NCI-H524 (cell line): ENCODE results near the gene EXOC4.

ENCODE experiments used
- DNase-seq, 2 experiments: peaks; one replicate each; lab custom pipeline; 2025; lab: John Stamatoyannopoulos, UW

EXOC4 gene

DNA sequence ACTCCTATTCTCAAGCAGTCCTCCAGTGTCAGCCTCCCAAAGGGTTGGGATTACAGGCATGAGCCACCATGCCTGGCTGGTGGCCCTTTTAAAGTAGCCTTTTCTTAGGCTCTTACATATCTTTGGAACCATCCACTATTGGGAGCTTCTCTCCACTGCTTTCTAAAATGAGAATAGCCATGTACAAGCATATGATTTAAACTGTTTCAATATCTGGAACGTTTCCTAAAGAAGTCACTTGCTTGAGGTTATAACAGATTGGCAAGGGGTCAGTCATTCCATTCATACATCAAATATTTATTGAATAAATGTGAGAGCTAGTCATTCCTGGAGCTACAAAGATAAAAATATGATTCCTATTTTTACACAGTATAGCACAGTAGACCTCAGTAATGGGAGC, 776.9 kb downstream of the EXOC4 start:
- no peak for DNase-seq

DNA sequence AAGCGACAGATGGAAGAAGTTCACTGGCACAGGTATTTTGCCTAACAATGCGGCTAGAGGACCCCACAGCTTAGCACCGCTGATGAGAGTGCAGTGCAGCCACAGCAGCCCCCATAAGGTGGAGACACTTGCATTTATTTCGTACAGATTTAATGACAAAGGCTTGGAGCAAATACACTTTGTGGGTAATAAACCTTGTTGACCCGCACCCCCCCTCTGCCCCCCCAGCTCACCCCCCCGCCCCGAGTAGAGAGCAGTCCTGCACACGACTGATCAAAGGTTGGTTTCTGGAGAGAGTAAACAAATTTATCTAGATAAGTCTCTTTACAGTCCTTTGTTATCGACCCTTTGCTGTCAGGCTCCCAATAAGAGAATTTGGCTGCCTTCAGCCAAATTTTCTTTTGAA, 777.6 kb downstream of the EXOC4 start:
- no peak for DNase-seq

DNA sequence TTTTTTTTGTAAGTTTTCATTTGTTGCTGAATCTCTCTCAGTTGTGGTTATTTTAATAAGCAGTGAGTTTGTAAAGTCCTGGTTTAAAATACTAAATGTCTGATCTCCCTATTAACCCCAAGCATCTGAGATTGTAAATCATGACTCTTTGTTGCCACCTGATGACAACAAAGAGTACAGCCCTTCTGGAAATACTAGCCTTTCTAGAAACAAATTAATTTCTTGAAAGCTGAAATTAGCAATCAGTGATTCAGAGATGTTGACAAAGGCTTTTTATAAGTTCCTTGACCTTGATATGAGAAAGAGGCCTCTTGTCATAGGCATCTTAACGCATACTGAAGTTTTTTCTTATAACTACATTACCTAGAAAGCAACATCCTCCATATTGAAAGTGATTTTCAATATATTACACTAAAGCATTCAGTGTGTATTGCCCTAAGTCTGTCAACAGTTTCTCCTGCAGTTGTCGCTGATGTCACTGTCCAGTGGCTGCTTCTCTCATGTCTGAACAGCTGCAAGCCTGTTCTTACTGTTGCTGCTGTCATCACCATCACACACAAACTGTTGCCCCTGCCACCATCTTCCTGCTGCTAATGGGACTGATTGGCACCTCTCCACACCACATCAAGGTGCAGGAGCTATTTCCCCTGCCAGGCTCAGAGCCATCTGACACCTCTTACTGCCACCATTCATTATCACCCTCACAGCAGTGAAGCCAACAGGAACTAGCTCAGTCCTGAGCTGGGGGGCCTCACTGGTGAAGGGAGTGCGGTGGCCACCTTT, 779.1 kb downstream of the EXOC4 start:
- peak in 1 of 2 experiments; percentile 12 for DNase-seq

DNA sequence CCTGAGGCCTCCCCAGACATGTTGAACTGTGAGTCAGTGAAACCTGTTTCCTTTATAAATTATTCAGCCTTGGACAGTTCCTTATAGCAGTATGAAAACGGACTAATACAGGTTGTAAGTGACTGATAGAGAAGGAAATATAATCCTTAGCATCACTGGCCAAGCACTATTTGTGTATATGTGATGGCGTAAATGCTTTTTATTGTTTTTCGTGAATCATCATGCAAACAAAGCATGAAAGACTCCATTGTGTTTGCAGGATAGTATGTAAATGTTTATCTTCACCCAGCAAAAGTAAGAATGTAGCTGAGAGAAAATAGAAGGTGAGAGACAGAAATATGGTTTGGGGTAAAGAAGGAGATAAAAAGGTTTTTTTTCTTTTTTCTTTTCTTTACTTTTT, 781.8 kb downstream of the EXOC4 start:
- DNase-seq = no peak

DNA sequence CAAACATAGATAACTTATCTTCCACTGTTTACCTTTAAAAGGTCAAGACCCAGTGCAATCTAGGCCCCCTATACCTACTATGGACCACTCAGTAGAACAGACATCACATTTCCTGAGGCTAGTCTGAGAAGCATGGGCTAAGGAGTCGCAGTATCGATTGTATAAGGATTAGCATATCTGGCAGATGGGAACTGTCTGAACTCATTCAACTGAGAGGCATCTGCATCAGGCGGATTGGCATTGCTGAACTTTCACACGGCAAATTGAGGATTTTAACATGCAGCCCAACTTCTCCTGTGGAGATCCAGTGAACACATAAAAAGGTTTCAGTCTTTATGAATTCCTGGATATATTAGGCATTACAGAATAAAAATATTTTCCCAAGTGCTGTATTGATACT, 785.1 kb downstream of the EXOC4 start:
- DNase-seq = peak; percentile 4 to 57

DNA sequence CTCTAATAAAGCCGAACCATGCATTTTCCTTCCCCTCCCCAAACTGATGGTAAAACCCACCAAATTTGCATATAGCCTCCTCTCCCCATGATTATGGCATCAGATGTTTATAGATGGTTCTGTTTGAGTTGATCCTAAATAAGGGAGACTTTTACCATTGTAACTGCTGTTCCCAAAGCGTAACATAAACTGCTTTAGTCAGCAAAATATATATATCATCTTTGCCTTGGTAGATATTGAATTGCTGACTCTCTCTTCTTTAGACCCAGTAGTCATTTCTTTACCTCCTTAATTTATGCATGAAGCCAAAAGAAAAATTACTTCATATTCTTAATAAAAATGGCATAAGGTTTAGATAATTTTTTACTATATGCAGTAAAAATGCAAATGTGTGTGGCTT, 788.1 kb downstream of the EXOC4 start:
- no peak for DNase-seq

DNA sequence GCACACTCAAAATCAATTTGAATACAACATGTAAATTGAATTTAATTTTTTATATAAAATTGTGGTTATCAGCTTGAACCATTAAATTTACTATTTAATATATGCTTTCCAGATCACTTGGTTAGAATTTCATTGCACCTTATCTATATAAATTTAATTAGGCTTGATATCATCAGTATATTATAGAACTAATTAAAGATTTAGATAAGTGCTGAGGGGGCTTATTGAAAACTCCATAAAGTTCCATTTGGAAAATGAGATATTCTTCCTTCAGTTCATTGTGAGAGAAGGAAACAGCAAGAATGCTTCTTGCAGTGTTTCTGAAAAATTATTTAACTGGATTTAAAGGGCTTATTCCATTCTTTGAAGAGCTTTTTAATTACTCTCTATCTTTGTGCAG, 788.6 kb downstream of the EXOC4 start:
- no peak for DNase-seq

DNA sequence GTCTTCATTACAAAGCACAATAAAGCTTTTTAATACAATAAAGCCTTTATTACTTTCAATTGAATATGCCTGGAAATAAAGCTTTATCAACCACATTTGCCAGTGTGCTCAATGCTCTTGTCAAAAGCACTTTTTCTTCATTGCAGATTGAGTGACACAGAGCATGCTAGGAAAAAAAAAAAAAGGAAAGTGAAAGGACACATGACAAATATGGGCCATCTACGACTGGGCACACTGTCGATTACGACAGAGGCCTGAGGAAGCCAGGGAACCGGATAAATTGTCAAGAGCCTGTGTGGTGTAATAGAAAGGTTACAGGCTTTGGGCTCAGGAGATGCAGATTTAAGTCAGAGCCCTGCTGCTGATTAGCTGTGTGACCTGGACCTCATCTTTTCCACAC, 789.4 kb downstream of the EXOC4 start:
- no peak for DNase-seq

DNA sequence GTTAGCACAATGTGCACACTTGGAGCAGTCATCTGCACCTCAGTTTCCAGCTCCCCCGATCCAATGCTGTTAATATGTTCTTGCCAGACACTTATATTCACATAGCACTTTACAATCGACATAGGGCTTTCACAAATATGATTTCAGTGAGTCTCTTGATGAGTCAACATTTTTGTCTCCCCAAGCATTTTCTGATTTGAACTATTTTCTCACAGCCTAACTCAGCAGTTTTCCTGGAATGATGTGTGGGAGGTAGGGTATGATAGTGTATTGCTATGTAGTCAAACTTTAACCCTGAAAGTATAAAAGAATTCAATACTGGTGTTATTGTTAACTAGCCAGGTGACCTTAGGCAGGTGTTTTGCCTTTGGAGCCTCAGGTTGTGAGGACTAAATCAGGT, 791.8 kb downstream of the EXOC4 start:
- DNase-seq = no peak

DNA sequence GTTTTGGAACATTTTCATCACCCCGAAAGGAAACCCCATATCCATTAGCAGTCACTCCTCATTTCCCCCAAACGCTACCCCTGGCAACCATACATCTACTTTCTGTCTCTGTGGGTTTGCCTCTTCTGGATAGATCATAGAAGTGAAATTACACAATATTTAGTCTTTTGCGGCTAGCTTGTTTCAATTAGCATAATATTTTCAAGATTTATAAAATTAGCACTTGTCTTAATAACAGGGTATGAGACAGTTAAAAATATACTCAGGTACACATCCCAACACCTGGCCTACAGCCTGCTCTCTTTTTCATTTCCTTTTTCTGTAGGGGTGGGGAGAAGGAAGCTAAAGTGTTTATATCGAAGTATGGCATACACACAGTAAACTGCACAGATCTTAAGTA, 792.8 kb downstream of the EXOC4 start:
- DNase-seq = no peak

DNA sequence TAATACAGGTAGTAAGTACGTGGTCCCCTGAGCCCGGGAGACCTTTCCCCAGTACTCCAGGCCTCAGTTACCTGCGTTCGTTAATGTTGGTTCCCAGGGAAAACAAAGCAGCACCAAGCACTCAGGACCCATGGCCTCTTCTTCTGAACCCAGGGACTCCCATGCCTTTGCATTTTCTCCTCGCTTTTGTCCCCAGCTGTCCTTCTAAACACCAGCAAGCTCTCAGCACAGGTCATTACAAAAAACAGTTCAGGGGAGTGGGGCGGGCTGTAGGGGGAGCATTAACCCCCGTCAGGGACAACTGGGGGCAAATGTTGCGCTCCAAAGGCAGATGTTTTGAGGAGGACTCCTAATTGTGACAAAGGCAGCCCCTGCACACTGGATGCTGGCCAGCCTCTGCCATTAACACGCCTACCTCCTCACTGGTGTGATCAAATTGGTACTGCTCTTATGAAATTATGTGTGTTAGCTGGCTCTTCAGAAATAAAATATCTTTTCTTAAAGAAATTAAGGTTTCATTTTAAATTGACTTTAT, 793.8 kb downstream of the EXOC4 start:
- DNase-seq = no peak

DNA sequence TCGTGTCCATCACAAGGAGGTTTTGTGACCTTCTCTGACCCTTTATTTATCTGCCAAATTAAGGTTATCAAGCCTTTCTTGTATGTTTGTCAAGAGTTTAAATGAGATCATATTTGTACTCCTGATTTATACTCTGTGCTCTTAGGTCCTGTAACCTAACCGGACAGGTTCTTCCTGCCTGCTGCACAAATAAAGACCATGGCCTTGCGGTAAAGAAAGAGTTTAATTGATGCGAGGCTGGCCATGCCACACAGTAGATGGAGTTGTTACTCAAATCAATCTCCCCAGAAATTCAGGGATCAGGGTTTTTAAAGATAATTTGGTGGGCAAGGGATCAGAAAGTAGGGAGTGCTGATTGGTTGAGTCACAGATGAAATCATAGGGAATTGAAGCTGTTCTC, 794.8 kb downstream of the EXOC4 start:
- no peak for DNase-seq

DNA sequence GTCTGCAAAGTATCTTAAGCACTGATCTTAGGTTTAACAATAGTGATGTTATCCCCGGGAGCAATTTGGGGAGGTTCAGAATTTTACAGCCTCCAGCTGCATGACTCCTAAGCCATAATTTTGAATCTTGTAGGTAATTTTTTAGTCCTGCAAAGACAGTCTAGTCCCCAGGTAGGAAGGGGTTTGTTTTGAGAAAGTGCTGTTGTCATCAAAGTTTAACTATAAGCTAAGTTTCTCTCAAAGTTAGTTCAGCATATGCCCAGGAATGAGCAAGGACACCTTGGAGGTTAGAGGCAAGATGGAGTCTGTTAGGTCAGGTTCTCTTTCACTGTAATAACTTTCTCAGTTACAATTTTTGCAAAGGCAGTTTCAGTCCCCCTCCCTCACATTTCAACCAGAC, 795.3 kb downstream of the EXOC4 start:
- DNase-seq = no peak

DNA sequence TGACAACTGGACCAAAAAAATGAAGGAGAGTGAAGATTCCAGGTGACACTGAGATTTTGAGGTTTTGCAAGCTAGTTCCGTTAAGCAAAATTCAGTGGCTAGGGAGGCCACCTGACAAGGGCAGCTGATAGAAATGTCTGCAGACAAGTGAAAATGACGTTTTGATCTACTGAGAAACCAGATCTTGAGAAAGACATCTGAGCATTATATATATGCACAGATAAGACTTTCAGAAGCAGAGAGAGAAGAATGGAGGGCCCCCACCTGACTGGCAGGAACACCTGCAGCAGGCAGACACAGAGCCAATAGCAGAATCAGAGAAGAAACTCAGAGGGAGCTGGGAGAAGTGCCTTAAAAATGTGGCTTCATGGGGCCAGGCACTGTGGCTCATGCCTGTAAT, 798.1 kb downstream of the EXOC4 start:
- DNase-seq = no peak

DNA sequence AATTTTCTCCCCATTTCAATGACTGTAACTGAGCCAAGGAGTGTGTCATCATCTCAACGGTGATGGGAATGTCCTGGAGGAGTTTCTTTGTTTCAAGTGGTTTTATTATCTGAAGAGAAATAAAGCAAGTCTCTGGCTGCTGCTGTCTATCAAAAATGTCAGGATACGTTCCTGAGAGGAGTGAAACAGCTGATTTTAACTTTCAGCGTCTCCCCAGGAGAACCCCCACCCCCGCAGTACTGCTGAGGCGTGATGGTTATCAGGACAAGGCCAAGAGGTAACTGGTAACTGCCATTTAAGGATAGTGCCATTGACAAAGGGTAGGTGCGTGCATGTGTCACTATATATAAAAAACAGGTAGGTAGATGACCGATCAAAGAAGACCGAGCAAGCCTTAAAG, 803.9 kb downstream of the EXOC4 start:
- DNase-seq = no peak

DNA sequence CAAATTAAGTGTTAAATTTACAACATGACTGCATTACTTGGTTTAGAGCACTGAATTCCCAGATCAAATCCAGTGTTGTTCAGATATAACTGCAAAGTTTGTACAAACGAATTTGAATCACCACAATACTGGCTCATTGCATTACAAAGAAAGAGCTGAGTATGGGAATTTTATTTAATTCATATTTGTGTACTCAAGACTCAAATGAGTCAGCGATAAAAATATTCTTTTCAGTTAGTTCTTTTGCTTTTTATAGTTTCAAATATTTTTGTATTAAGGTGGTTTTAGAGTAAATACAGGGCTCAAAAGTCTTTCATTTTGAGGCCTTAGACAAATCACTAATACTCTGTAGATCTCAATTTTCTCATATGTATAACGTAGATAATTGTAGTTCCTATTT, 805.6 kb downstream of the EXOC4 start:
- no peak for DNase-seq

DNA sequence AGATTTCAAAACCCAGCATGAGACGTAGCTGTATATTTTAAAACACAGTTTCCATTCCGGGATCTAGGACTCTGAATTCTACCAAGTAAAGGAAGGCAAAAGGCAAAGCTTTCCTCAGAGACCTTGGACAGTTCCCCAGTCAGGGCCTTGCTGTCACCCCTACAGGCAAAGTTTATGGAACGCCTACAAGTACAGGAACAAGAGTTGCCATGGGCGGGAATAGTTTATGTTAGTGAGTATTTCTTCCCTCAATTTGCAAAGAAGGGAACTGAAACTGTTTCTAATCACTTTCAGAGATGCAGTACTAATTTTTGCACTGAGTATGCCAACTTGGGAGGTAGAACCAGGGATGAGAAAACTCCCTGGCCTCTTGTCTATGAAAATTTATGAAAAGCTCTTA, 806.1 kb downstream of the EXOC4 start:
- DNase-seq = no peak

DNA sequence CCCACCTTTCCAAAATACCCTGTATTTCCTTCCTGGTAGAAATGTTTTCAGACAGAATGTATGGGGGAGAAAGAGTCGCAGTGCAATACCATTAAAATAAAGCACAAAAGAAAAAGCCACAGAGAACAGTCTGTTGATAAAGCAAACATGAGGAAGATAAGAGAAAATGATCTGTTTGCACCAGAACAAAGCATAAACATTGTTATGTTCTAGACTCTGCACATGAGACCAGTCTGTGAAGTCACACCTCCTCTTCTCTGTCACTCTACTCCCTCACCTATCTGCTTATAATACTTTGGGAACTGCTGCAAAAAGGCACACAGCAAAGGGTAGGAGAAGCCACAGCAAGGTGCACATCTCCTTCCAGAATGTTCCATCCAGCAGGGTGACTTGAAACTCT, 807.0 kb downstream of the EXOC4 start:
- no peak for DNase-seq

DNA sequence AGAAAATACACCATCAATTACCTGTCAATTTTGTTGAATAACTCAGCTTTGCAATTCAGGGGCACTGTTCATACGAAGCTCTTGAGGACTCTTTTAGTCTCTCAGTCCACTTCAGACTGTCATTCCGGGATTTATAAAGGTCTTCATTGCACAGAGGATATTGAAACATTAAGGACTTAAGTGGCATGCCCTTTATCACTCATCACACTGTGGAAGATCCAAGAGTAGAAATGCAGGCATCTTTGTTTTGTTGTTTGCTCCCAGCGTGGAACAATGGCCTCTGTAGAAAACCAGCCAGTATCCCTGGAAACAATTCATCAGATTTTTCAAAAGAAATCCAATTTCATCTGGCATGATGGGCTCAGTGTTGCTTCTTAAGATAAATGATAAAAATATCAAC, 808.0 kb downstream of the EXOC4 start:
- no peak for DNase-seq

DNA sequence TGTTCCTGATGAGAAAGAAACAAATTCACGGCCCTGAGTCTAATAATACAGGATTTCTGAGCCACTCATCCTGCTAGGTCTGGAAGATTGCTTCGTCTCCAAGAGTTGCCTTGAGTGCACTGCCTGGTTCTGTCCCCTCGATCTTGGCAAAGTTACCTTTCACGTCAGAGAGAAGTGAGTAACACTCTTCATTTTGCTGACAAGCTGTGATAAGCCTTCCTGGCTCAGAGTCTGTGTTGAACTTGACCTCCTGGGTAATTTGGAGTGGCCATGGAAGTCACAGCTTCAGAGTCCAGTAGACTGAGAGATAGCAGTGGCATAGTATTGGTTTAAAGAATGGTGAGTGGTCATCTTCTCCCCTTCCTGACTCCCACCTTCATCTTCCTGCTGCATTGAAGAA, 809.6 kb downstream of the EXOC4 start:
- no peak for DNase-seq

DNA sequence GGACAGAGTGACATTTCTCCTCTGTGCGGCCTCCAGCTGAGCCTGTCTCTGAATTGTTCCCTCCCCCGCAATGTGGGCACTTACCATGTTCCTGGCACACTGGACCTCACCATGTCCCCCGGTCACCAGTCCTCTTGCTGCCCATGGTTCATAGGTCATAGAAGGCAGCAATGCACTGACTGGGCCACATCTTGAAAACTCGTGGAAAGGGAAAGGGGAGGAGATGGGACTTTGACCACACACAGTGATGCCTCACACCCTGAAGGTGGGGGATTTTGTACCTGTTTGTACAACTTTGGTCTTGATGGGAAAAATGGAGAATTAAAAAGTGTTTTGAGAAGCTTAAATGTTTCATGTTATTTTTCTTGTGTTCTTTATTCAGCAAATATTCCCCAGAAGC, 812.5 kb downstream of the EXOC4 start:
- DNase-seq = no peak

DNA sequence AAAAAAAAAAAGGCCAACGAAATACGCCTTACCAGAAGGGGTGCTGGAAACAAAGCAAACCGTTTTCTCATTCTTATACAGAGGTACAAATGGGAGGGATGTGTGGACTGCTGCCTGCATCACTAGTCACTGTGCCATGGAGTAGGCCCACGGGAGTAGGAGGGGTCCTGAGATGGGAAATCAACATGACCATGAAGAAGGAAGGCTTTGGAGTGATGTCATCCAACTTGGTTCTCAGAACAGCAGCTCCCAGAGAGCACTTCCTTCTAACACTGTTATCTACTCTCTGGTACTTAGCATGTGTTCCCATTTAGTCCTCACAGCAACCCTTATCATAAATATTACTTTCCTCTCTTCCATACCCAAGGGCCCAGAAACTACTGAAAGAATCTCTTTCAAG, 814.3 kb downstream of the EXOC4 start:
- DNase-seq = no peak

DNA sequence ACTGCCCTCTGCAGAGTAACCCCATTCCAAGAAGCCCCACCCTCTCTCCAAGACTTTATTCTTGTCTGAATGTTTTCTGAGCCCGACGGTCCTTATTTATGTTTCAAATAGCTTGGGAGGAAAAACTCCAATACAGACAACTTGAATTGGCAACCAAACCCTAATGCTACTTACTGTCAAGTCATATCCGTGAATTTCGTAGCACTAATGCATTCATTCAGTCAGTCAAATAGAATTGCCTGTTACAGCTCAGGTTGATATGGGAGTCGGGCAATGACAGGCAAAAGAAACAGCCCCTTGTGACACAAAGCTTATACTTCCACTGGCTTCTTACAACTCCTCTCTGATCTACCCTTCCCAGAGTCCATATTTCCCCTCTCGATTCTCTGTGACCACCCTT, 815.8 kb downstream of the EXOC4 start:
- DNase-seq = no peak

DNA sequence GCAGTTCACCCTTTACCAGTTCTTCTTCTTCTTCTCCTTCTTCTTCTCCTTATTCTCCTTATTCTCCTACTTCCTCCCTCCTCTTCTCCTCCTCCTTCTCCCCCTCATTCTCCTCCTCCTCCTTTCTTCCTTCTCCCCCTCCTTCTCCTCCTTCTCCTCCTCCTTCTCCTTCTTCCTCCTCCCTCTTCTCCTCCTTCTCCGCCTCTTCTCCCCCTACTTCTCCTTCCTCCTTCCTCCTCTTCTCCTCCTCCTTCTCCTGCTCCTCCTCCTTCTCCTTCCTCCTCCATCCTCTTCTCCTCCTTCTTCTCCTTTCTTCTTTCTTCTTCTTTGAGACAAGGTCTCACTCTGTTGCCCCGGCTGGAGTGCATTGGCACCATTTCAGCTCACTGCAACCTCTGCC, 816.3 kb downstream of the EXOC4 start:
- DNase-seq = no peak
